ENCODE measurements around the gene TTC34. TPM values are rescaled to one million over a fixed set of nuclear protein-coding genes. Genes with fewer than 3 reads are reported as not detected.
"Not testable (repeated sequence)": the region's sequence is repeated elsewhere in the genome, so short reads cannot be mapped to it uniquely, and the experiment has no call there.

Gene TTC34
- total RNA-seq, 1 experiment from 2014 or later = 0.92 TPM

GRCh38 chr1:2671656-2672055, 129.8 kb downstream of the TTC34 start:
- not testable (repeated sequence) for H2BK5ac ChIP-seq (ENCODE audit: insufficient read length, low read length); H3K9me3 Mint-ChIP-seq; H3K79me1 ChIP-seq (ENCODE audit: insufficient read depth, low read depth, low read length, poor library complexity, severe bottlenecking); H3K4me1 ChIP-seq (ENCODE audit: insufficient read depth, low read length); H2BK15ac ChIP-seq (ENCODE audit: low read depth, low read length); H3K79me2 ChIP-seq (ENCODE audit: insufficient read depth, low read length); H3K23me2 ChIP-seq (ENCODE audit: insufficient read length, low read depth, low read length, poor library complexity, severe bottlenecking); H3K27ac ChIP-seq (ENCODE audit: insufficient read length, low read depth, low read length); H3K23ac ChIP-seq (ENCODE audit: insufficient read length, low read depth, low read length); H4K91ac ChIP-seq (ENCODE audit: insufficient read length, low read depth, low read length); H3K27me3 Mint-ChIP-seq (ENCODE audit: low read depth); H3K9me3 ChIP-seq (ENCODE audit: control insufficient read depth, low read depth, low read length); H3K56ac ChIP-seq (ENCODE audit: insufficient read length, low read depth, low read length); H3K18ac ChIP-seq (ENCODE audit: insufficient read length, low read depth, low read length); H3T11ph ChIP-seq (ENCODE audit: low read length); H4K20me1 ChIP-seq (ENCODE audit: control insufficient read depth, insufficient read depth, insufficient read length); H3K4me3 Mint-ChIP-seq; H2BK12ac ChIP-seq (ENCODE audit: insufficient read length, low read depth, low read length); H3K4me2 ChIP-seq (ENCODE audit: insufficient read depth, insufficient read length, low read length); H4K8ac ChIP-seq (replicated peaks; ENCODE audit: insufficient read length, low read depth, low read length); H3K27me3 ChIP-seq (ENCODE audit: insufficient read depth, low read length); H2AFZ ChIP-seq (ENCODE audit: low read length); H3K36me3 Mint-ChIP-seq (ENCODE audit: insufficient read depth in 1 of 3, low read depth in 3 of 3); H3K9ac ChIP-seq (ENCODE audit: extremely low read depth, insufficient read length, low read length); DNase-seq; H4K5ac ChIP-seq (ENCODE audit: insufficient read length, low read depth, low read length); H2AK5ac ChIP-seq (ENCODE audit: insufficient read length, low read length); H3K14ac ChIP-seq (ENCODE audit: insufficient read depth, low read length); H3K27ac Mint-ChIP-seq; H2BK20ac ChIP-seq (ENCODE audit: low read depth, low read length, poor library complexity, severe bottlenecking); H2BK120ac ChIP-seq (ENCODE audit: low read depth, low read length, poor library complexity, severe bottlenecking); H3K4me1 Mint-ChIP-seq; H3K4ac ChIP-seq (ENCODE audit: low read depth, low read length)
- WGBS (ENCODE audit: extremely low coverage, insufficient read length, low lambda C conversion rate) = no CpG with 5 or more reads among the region's 11 CpGs

- not testable (repeated sequence) for H2BK12ac ChIP-seq (ENCODE audit: insufficient read length, low read depth, low read length); H2AK5ac ChIP-seq (ENCODE audit: insufficient read length, low read length); H4K20me1 ChIP-seq (ENCODE audit: control insufficient read depth, insufficient read depth, insufficient read length); H3K14ac ChIP-seq (ENCODE audit: insufficient read depth, low read length); H3K18ac ChIP-seq (ENCODE audit: insufficient read length, low read depth, low read length); H3K4ac ChIP-seq (ENCODE audit: low read depth, low read length); H2BK120ac ChIP-seq (ENCODE audit: low read depth, low read length, poor library complexity, severe bottlenecking); H2BK20ac ChIP-seq (ENCODE audit: low read depth, low read length, poor library complexity, severe bottlenecking); H3T11ph ChIP-seq (ENCODE audit: low read length); H3K23ac ChIP-seq (ENCODE audit: insufficient read length, low read depth, low read length); H3K23me2 ChIP-seq (ENCODE audit: insufficient read length, low read depth, low read length, poor library complexity, severe bottlenecking); H3K27ac ChIP-seq (ENCODE audit: insufficient read length, low read depth, low read length); H3K27ac Mint-ChIP-seq; DNase-seq; H3K4me1 ChIP-seq (ENCODE audit: insufficient read depth, low read length); H3K27me3 ChIP-seq (ENCODE audit: insufficient read depth, low read length); H3K56ac ChIP-seq (ENCODE audit: insufficient read length, low read depth, low read length); H4K5ac ChIP-seq (ENCODE audit: insufficient read length, low read depth, low read length); H3K27me3 Mint-ChIP-seq (ENCODE audit: low read depth); H3K4me3 Mint-ChIP-seq; H2AFZ ChIP-seq (ENCODE audit: low read length); H3K79me1 ChIP-seq (ENCODE audit: insufficient read depth, low read depth, low read length, poor library complexity, severe bottlenecking); H4K91ac ChIP-seq (ENCODE audit: insufficient read length, low read depth, low read length); H3K4me2 ChIP-seq (ENCODE audit: insufficient read depth, insufficient read length, low read length); H2BK5ac ChIP-seq (ENCODE audit: insufficient read length, low read length); H3K4me1 Mint-ChIP-seq; H2BK15ac ChIP-seq (ENCODE audit: low read depth, low read length); H3K9ac ChIP-seq (ENCODE audit: extremely low read depth, insufficient read length, low read length); H4K8ac ChIP-seq (replicated peaks; ENCODE audit: insufficient read length, low read depth, low read length); H3K79me2 ChIP-seq (ENCODE audit: insufficient read depth, low read length)
- no CpG with 5 or more reads among the region's 8 CpGs for WGBS (ENCODE audit: extremely low coverage, insufficient read length, low lambda C conversion rate)
- Mint-ChIP-seq H3K36me3 (ENCODE audit: insufficient read depth in 1 of 3, low read depth in 3 of 3) (peaks cover 9 to 11% (median 11%) of the 10 kb centered on the region in 3 experiments), H3K9me3 (peaks cover 17 to 21% of the 10 kb centered on the region in 2 experiments)
- peaks cover 21% of the 10 kb centered on the region for H3K9me3 ChIP-seq (ENCODE audit: control insufficient read depth, low read depth, low read length)
These were observed 141.7 kb downstream of the TTC34 start for GRCh38 chr1:2659806-2660205.

All from H9 (cell line).